ENCODE data around the gene ACHE. TPM values are rescaled to one million over a fixed set of nuclear protein-coding genes. Genes with fewer than 3 reads are reported as not detected.

The ACHE gene
- total RNA-seq, 2 experiments from 2014 or later = not detected

GRCh38 chr7:100840470-100841100 lies 55.1 kb downstream of the ACHE start:
- intact Hi-C loops (cut with micrococcal nuclease; ENCODE audit: unreplicated experiment) = no loop called here
- ChIA-PET CTCF (ENCODE audit: unreplicated experiment) (no interaction called here), POLR2A (no interaction called here)
- Histone ChIP-seq H4K20me1 (ENCODE audit: insufficient read depth, low read length) (no peaks in the 10 kb centered on the region), H3K4me2 (ENCODE audit: low read length) (no peak overlapping the region), H3K27ac (ENCODE audit: low read depth, low read length, poor library complexity, severe bottlenecking) (no peak overlapping the region), H3K9me2 (ENCODE audit: insufficient read depth, low read length) (no peaks in the 10 kb centered on the region), H3K36me3 (ENCODE audit: insufficient read depth, low read length) (no peaks in the 10 kb centered on the region), H3K4me1 (ENCODE audit: insufficient read depth, low read length, poor library complexity, severe bottlenecking) (no peaks in the 10 kb centered on the region), H3K9me3 (ENCODE audit: low read length) (no peaks in the 10 kb centered on the region), H3K4me3 (ENCODE audit: low read depth, low read length, poor library complexity, severe bottlenecking) (no peak overlapping the region), H3K79me2 (ENCODE audit: insufficient read depth, low read depth, low read length) (no peaks in the 10 kb centered on the region), H2AFZ (ENCODE audit: low read length) (no peak overlapping the region)
- TF ChIP-seq EZH2phosphoT487 (IDR thresholded peaks at IDR 0.05; ENCODE audit: borderline replicate concordance, low read depth, low read length) (no peak), CTCF (conservative IDR thresholded peaks at IDR 0.05; ENCODE audit: low read length) (no peak)
- no peak for DNase-seq (ENCODE audit: low spot score)
- no TSS peak for BruUV-seq (replicated peaks)

Small RNA genes within 50 kb of the gene (microRNA-seq; reads per million reads assigned to microRNA genes)
- not detected for gene MIR6875 (ENCODE audit: borderline replicate concordance)

Small RNA genes within 50 kb of the gene (small RNA-seq; reads per million reads assigned to genes)
- gene RN7SL549P = not detected
- gene RPS29P15 = not detected

Other genes starting within 250 kb of the ACHE start
- not detected in 2 replicates for gene ACTL6B, start 239.4 kb downstream of the ACHE start, total RNA-seq (2014; rRNA removed; shearing (Covaris generic))
- not detected in 2 replicates for gene ACTL6B, start 239.4 kb downstream of the ACHE start, total RNA-seq (2022)
- 59.4 and 80.4 TPM in 2 replicates for gene GNB2, start 222.1 kb downstream of the ACHE start, total RNA-seq (2014; rRNA removed; shearing (Covaris generic))
- 174 and 180 TPM in 2 replicates for gene GNB2, start 222.1 kb downstream of the ACHE start, total RNA-seq (2022)
- 35.7 and 40.2 TPM in 2 replicates for gene GIGYF1, start 201.6 kb downstream of the ACHE start, total RNA-seq (2014; rRNA removed; shearing (Covaris generic))
- gene GIGYF1, start 201.6 kb downstream of the ACHE start, total RNA-seq (2022) = 52.0 and 58.8 TPM in 2 replicates
- gene POP7, start 189.8 kb downstream of the ACHE start, total RNA-seq (2014; rRNA removed; shearing (Covaris generic)) = 82.6 and 94.3 TPM in 2 replicates
- 43.7 and 47.2 TPM in 2 replicates for gene POP7, start 189.8 kb downstream of the ACHE start, total RNA-seq (2022)
- 0.13 TPM in 1 of 2 replicates, not detected in the other for gene EPO, start 175.4 kb downstream of the ACHE start, total RNA-seq (2014; rRNA removed; shearing (Covaris generic))
- gene EPO, start 175.4 kb downstream of the ACHE start, total RNA-seq (2022) = not detected in 2 replicates
- not detected in 2 replicates for gene ZAN, start 162.3 kb downstream of the ACHE start, total RNA-seq (2014; rRNA removed; shearing (Covaris generic))
- gene ZAN, start 162.3 kb downstream of the ACHE start, total RNA-seq (2022) = not detected in 2 replicates
- 4.2 and 5.6 TPM in 2 replicates for gene EPHB4, start 68.4 kb downstream of the ACHE start, total RNA-seq (2014; rRNA removed; shearing (Covaris generic))
- gene EPHB4, start 68.4 kb downstream of the ACHE start, total RNA-seq (2022) = 7.3 and 8.0 TPM in 2 replicates
- 15.7 and 17.0 TPM in 2 replicates for gene SLC12A9, start 43.2 kb downstream of the ACHE start, total RNA-seq (2014; rRNA removed; shearing (Covaris generic))
- gene SLC12A9, start 43.2 kb downstream of the ACHE start, total RNA-seq (2022) = 21.1 and 25.6 TPM in 2 replicates
- gene TRIP6, start 28.5 kb downstream of the ACHE start, total RNA-seq (2014; rRNA removed; shearing (Covaris generic)) = 2.2 and 3.3 TPM in 2 replicates
- 1.8 and 3.1 TPM in 2 replicates for gene TRIP6, start 28.5 kb downstream of the ACHE start, total RNA-seq (2022)
- gene SRRT, start 20.8 kb downstream of the ACHE start, total RNA-seq (2014; rRNA removed; shearing (Covaris generic)) = 154 and 174 TPM in 2 replicates
- gene SRRT, start 20.8 kb downstream of the ACHE start, total RNA-seq (2022) = 247 and 264 TPM in 2 replicates
- 2.8 and 4.9 TPM in 2 replicates for gene UFSP1, start 6.2 kb downstream of the ACHE start, total RNA-seq (2014; rRNA removed; shearing (Covaris generic))
- 3.3 and 3.8 TPM in 2 replicates for gene UFSP1, start 6.2 kb downstream of the ACHE start, total RNA-seq (2022)
- gene MUC3A, start 53.6 kb upstream of the ACHE start, total RNA-seq (2014; rRNA removed; shearing (Covaris generic)) = not detected in 2 replicates
- not detected in 2 replicates for gene MUC3A, start 53.6 kb upstream of the ACHE start, total RNA-seq (2022)
- gene MUC12, start 73.7 kb upstream of the ACHE start, total RNA-seq (2014; rRNA removed; shearing (Covaris generic)) = not detected in 2 replicates
- gene MUC12, start 73.7 kb upstream of the ACHE start, total RNA-seq (2022) = not detected in 2 replicates
- not detected in 2 replicates for gene MUC17, start 124.2 kb upstream of the ACHE start, total RNA-seq (2014; rRNA removed; shearing (Covaris generic))
- not detected in 2 replicates for gene MUC17, start 124.2 kb upstream of the ACHE start, total RNA-seq (2022)
- 15.6 and 16.7 TPM in 2 replicates for gene TRIM56, start 189.6 kb upstream of the ACHE start, total RNA-seq (2014; rRNA removed; shearing (Covaris generic))
- gene TRIM56, start 189.6 kb upstream of the ACHE start, total RNA-seq (2022) = 47.3 and 51.9 TPM in 2 replicates
- not detected in 2 replicates for gene SERPINE1, start 231.2 kb upstream of the ACHE start, total RNA-seq (2014; rRNA removed; shearing (Covaris generic))
- 0.30 and 0.42 TPM in 2 replicates for gene SERPINE1, start 231.2 kb upstream of the ACHE start, total RNA-seq (2022)

Data from OCI-LY7 (cell line).